AG09319 (cell line): ENCODE data around the gene RASD1.

Experiments
- DNase-seq: peaks from one replicate; pipeline ENCODE4 v3.0.0-alpha.2; 2010; ENCODE audit warnings: low read depth; ENCODE audit errors: extremely low read depth
- CTCF ChIP-seq: IDR thresholded peaks from 2 replicates; pipeline ENCODE4 v1.5.1; 2011; ENCODE audit warnings: low read depth, mild to moderate bottlenecking, inconsistent platforms, low read length, moderate library complexity

Gene RASD1

GRCh38 chr17:17533901-17534441 lies 37.8 kb upstream of the RASD1 start:
- no peak for TF ChIP-seq CTCF

GRCh38 chr17:17532991-17533390 lies 36.8 kb upstream of the RASD1 start:
- no peak for DNase-seq
- TF ChIP-seq CTCF, result no peak

More at GRCh38 chr17:17533901-17534441, 37.8 kb upstream of the RASD1 start:
- no peak for DNase-seq

GRCh38 chr17:17531156-17531555 lies 35.0 kb upstream of the RASD1 start:
- no peak for DNase-seq
- TF ChIP-seq CTCF, result no peak

GRCh38 chr17:17528696-17529652 lies 32.8 kb upstream of the RASD1 start:
- no peak for TF ChIP-seq CTCF
- DNase-seq, result no peak

GRCh38 chr17:17527956-17528500 lies 31.8 kb upstream of the RASD1 start:
- TF ChIP-seq CTCF, result no peak
- no peak for DNase-seq

- no peak for TF ChIP-seq CTCF
- DNase-seq, result no peak
Observed at GRCh38 chr17:17527534-17527933, 31.3 kb upstream of the RASD1 start.

GRCh38 chr17:17526369-17526768 lies 30.2 kb upstream of the RASD1 start:
- TF ChIP-seq CTCF, result no peak
- no peak for DNase-seq
